GM10248 (cell line): Measurements from ENCODE around the gene KIF2C.
"Not testable (repeated sequence)": the region's sequence is repeated elsewhere in the genome, so short reads cannot be mapped to it uniquely, and the experiment has no call there.

Source experiments
- CTCF ChIA-PET: fragments of 300-600 bp; sonication (Branson Sonifier 250); formaldehyde crosslinking; extraction: SDS; loops from one replicate; lab custom pipeline; 2021; ENCODE audit warnings: antibody characterized with exemption; lab: Yijun Ruan, JAX
- POLR2A ChIA-PET: fragments of 350-650 bp; sonication (Branson Sonifier 250); formaldehyde crosslinking; extraction: SDS; loops from one replicate; lab custom pipeline; 2020; ENCODE audit warnings: antibody characterized with exemption; lab: Yijun Ruan, JAX
- DNase-seq: peaks from one replicate; pipeline ENCODE4 v3.0.0; 2012; ENCODE audit errors: extremely low spot score
- TF ChIP-seq, protein P1 (sequence below): IDR thresholded peaks from 2 replicates; pipeline ENCODE4 v1.5.1; 2012; ENCODE audit warnings: mild to moderate bottlenecking, low read depth; ENCODE audit errors: extremely low read depth, missing control alignments, control extremely low read depth

The KIF2C gene

DNA sequence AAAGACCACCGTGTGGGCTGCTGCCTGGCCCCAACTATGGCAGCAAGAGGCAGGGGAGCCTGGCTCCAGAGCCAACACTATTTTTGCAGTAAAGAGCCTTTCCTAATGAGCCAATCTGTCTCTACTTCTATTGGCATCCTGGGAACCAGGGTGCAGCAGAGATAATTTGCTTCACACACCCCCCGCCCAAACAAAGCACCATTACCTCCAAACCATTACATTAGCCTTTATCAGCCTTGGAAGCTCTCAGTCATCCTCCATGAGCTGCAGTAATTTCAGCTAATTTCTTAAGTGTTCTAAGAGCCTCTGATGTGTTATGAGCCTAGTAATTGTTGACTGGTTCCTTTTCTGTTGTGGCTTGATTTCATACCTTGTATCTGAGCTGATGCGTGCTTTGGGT lies 43.5 kb upstream of the KIF2C start:
- no peak for DNase-seq
- ChIA-PET CTCF (interaction anchor here (1.1 to 8.4 kb wide), 11 partner anchors 11 to 290 kb away, joined by 3 to 69 read pairs (median 6); partner anchors contain the start of genes ARMH1 and EIF2B3), POLR2A (interaction anchor here (1.1 to 4.4 kb wide), 2 partner anchors 25 to 123 kb away, joined by 3 to 28 read pairs; no protein-coding TSS in a partner anchor)
- TF ChIP-seq, protein P1, sequence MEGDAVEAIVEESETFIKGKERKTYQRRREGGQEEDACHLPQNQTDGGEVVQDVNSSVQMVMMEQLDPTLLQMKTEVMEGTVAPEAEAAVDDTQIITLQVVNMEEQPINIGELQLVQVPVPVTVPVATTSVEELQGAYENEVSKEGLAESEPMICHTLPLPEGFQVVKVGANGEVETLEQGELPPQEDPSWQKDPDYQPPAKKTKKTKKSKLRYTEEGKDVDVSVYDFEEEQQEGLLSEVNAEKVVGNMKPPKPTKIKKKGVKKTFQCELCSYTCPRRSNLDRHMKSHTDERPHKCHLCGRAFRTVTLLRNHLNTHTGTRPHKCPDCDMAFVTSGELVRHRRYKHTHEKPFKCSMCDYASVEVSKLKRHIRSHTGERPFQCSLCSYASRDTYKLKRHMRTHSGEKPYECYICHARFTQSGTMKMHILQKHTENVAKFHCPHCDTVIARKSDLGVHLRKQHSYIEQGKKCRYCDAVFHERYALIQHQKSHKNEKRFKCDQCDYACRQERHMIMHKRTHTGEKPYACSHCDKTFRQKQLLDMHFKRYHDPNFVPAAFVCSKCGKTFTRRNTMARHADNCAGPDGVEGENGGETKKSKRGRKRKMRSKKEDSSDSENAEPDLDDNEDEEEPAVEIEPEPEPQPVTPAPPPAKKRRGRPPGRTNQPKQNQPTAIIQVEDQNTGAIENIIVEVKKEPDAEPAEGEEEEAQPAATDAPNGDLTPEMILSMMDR, result no peak

DNA sequence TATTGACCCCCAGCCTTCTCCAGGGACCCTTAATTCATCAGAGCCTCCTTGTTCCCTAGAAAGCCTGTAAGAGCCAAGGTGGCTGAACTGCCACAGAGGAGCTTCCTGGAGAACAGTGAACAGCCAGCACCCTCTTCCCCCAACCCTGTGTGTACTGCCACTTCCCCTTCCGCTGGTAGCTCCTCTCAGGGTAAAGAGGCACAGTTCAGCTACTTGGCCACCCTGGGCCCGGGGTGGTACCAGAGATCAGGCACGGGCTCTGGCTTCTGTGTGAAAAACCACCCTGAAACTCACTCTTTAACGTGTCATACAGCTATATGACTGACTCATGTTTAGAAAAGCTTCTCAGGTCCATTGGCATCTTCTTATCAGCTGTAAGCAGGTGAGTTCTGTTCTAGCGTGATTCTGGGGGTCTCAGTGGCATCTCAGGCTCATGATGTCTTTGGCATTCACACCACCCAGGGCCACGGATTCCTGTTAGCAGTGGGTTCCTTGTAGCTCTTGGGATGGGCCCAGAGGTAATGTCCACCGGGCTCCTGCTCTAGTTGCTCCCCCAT lies 42.8 kb upstream of the KIF2C start:
- CTCF ChIA-PET, result interaction anchor here (0.8 to 8.4 kb wide), 10 partner anchors 10 to 44 kb away, joined by 3 to 69 read pairs (median 6); partner anchors contain the start of gene ARMH1
- DNase-seq, result no peak
- POLR2A ChIA-PET, result interaction anchor here (1.0 to 4.4 kb wide), 2 partner anchors 24 to 78 kb away, joined by 3 to 28 read pairs; partner anchors contain the start of gene RPS8
- TF ChIP-seq, protein P1, result no peak

DNA sequence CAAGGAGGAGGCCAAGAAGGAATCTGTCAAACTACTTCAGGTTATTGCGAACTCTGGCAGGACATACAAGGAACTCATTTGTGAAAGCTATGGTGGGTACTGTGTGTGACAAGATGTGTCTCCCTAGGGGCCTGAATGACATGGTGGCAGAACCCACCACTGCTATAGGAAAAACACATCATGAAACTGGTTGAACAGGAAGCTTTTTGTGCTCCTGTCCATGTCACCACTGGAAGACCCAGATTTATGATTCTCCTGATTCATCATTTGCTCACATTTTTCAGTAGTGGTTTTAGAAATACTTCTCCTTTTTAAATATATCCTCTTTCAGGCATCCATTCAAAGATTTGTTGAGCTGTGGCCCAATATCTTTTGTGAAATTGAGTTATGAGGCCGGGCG lies 41.5 kb upstream of the KIF2C start:
- ChIA-PET CTCF (interaction anchor here (1.3 to 8.4 kb wide), 3 partner anchors 9 to 46 kb away, joined by 6 to 69 read pairs (median 23); no protein-coding TSS in a partner anchor), POLR2A (interaction anchor here (4.4 kb wide), 1 partner anchor 23 kb away, joined by 28 read pairs; no protein-coding TSS in a partner anchor)

DNA sequence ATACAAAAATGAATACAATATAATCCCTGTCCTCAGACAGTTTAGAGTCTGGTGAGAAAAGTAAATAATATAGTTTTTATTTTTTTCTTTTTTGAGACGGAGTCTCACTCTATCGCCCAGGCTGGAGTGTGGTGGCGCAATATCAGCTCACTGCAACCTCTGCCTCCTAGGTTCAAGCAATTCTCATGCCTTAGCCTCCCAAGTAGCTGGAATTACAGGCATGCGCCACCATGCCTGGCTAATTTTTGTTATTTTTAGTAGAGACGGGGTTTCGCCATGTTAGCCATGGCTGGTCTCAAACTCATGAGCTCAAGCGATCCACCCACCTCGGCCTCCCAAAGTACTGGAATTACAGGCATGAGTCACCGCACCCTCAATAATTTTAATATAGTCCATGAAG lies 40.3 kb upstream of the KIF2C start:
- CTCF ChIA-PET, result interaction anchor here (8.4 kb wide), 1 partner anchor 15 kb away, joined by 69 read pairs; no protein-coding TSS in a partner anchor
- POLR2A ChIA-PET, DNase-seq: not testable (repeated sequence)

More for the DNA sequence above, 41.5 kb upstream of the KIF2C start:
- no peak for DNase-seq
- TF ChIP-seq, protein P1, result no peak

DNA sequence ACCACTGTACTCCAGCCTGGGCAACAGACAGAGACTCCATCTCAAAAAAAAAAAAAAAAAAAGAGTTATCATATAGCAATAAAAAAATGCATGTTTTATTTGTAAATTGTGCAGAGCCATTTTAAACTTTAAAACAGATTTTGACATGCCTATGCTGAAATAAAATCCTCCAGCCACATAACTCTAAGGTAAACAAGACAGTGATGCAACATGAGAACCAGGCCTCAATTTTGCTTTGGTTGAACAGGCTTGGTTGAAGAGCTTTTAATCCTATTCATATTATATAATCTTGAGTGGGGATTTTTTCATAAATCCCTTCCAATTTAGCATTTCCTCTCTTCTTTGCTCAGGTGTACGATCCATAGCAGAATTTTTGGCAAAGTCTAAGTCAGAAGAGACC lies 39.1 kb upstream of the KIF2C start:
- TF ChIP-seq, protein P1, result no peak
- CTCF ChIA-PET, result interaction anchor here (1.0 kb wide), 2 partner anchors 12 to 36 kb away, joined by 3 read pairs; no protein-coding TSS in a partner anchor
- POLR2A ChIA-PET, result no interaction called here
- DNase-seq, result no peak

DNA sequence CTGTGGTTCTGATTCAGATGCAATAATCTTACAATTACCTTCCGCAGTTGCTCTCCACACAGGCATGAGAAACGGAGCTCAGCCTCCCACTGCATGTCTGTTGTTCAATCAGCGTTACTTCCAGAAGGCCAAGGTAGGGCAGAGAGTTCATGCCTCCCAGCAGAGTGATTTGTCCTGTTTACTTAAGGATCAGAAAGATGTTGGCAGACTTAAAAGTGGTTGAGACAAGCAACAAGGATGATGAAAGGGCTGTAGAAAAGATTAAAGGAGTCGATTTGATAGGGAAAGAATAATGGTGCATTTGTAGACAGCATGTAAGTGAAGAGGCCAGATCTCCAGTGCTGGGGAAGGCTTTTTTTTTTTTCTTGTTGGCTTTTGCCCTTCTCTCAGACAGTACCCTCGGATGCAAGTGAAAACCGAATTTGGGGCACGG lies 38.5 kb upstream of the KIF2C start:
- TF ChIP-seq, protein P1, result no peak
- CTCF ChIA-PET, result interaction anchor here (0.7 to 1.0 kb wide), 3 partner anchors 12 to 49 kb away, joined by 3 read pairs; no protein-coding TSS in a partner anchor
- POLR2A ChIA-PET, result interaction anchor here (0.6 kb wide), 1 partner anchor 1392 kb away, joined by 11 read pairs; no protein-coding TSS in a partner anchor
- DNase-seq, result no peak

DNA sequence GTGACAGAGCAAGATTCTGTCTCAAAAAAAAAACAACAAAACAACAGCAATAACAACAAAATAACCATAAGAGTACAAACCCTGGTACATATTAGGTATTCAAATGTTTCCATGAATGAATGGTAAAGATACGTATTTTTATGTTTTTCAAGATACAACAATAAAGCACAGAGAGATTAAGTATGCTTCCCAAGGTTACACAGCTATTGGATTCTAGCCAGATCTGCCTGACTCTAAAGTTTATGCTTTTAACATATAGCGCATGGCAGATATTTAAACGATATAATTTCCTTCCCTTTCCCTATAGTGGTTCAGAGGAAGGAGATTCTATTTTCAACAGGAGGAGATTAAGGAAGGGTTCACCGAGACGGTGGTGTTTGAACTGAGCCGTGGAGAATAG lies 34.2 kb upstream of the KIF2C start:
- CTCF ChIA-PET, result interaction anchor here (1.2 to 1.9 kb wide), 2 partner anchors 10 to 11 kb away, joined by 4 to 5 read pairs; no protein-coding TSS in a partner anchor
- POLR2A ChIA-PET, result no interaction called here
- TF ChIP-seq, protein P1, result no peak

More for the DNA sequence above, 34.2 kb upstream of the KIF2C start:
- no peak for DNase-seq
